SK-N-SH treated with all-trans-retinoic acid at 6 μM for 48 hours (cell line): ENCODE results near the gene TOX4.
A peak's percentile ranks its signal among the peaks of the same experiment; 100 is the strongest.

Source experiments
- ATAC-seq: fragments of 200-7000 bp; cut with Tn5 transposase; 3 replicates; pipeline ENCODE4 v1.9.1; 2020; ENCODE audit warnings: mild to moderate bottlenecking, moderate library complexity
- ARNTL ChIP-seq: fragments of 450-650 bp; formaldehyde crosslinking; IDR thresholded peaks from 2 replicates; pipeline ENCODE4 v1.5.0; 2020; ENCODE audit warnings: low read depth, mild to moderate bottlenecking, moderate library complexity, borderline replicate concordance
- BACH2 ChIP-seq: fragments of 250-450 bp; sonication (Bioruptor Pico); IDR thresholded peaks from 2 replicates; pipeline ENCODE4 v1.9.0; 2021; ENCODE audit warnings: mild to moderate bottlenecking, borderline replicate concordance
- CSDC2 ChIP-seq: fragments of 250-450 bp; sonication (Bioruptor Pico); IDR thresholded peaks from 2 replicates; pipeline ENCODE4 v1.5.0; 2020; ENCODE audit warnings: mild to moderate bottlenecking, moderate library complexity
- CSRNP3 ChIP-seq: fragments of 250-450 bp; sonication (Bioruptor Pico); IDR thresholded peaks from 2 replicates; pipeline ENCODE4 v1.5.1; 2021; ENCODE audit warnings: mild to moderate bottlenecking, moderate library complexity
- ESRRG ChIP-seq: fragments of 250-450 bp; sonication (Bioruptor Pico); IDR thresholded peaks from 2 replicates; pipeline ENCODE4 v1.6.1; 2021; ENCODE audit warnings: mild to moderate bottlenecking
- GLIS3 ChIP-seq: fragments of 250-450 bp; sonication (Bioruptor Pico); IDR thresholded peaks from 2 replicates; pipeline ENCODE4 v1.5.0; 2020; ENCODE audit warnings: mild to moderate bottlenecking, moderate library complexity
- ISL1 ChIP-seq: fragments of 250-450 bp; sonication (Bioruptor Pico); IDR thresholded peaks from 2 replicates; pipeline ENCODE4 v2.1.2; 2022; ENCODE audit warnings: mild to moderate bottlenecking, moderate library complexity
- OSR1 ChIP-seq: fragments of 250-450 bp; sonication (Bioruptor Pico); IDR thresholded peaks from 2 replicates; pipeline ENCODE4 v1.8.0; 2022; ENCODE audit warnings: moderate library complexity, mild to moderate bottlenecking, inconsistent platforms
- PPARA ChIP-seq: fragments of 250-450 bp; sonication (Bioruptor Pico); IDR thresholded peaks from 2 replicates; pipeline ENCODE4 v1.5.0; 2020; ENCODE audit warnings: mild to moderate bottlenecking, borderline replicate concordance
- SNAI2 ChIP-seq: fragments of 250-450 bp; sonication (Bioruptor Pico); IDR thresholded peaks from 2 replicates; pipeline ENCODE4 v1.5.0; 2020; ENCODE audit warnings: mild to moderate bottlenecking, moderate library complexity
- TCF4 ChIP-seq: fragments of 250-450 bp; sonication (Bioruptor Pico); IDR thresholded peaks from 2 replicates; pipeline ENCODE4 v1.8.0; 2021; ENCODE audit warnings: mild to moderate bottlenecking, moderate library complexity, borderline replicate concordance
- TOX ChIP-seq: fragments of 250-450 bp; sonication (Bioruptor Pico); IDR thresholded peaks from 2 replicates; pipeline ENCODE4 v1.8.0; 2021; ENCODE audit warnings: mild to moderate bottlenecking, moderate library complexity, borderline replicate concordance
- TSHZ2 ChIP-seq: fragments of 250-450 bp; sonication (Bioruptor Pico); IDR thresholded peaks from 2 replicates; pipeline ENCODE4 v1.5.0; 2020; ENCODE audit warnings: mild to moderate bottlenecking, moderate library complexity
- ZC3H10 ChIP-seq: fragments of 250-450 bp; sonication (Bioruptor Pico); IDR thresholded peaks from 2 replicates; pipeline ENCODE4 v1.5.1; 2021; ENCODE audit warnings: mild to moderate bottlenecking, moderate library complexity
- ZFP3 ChIP-seq: fragments of 250-450 bp; sonication (Bioruptor Pico); IDR thresholded peaks from 2 replicates; pipeline ENCODE4 v1.5.0; 2020; ENCODE audit warnings: mild to moderate bottlenecking, moderate library complexity
- ZNF565 ChIP-seq: fragments of 450-650 bp; formaldehyde crosslinking; conservative IDR thresholded peaks from 2 replicates; pipeline ENCODE4 v1.5.0; 2020; ENCODE audit warnings: low read depth, mild to moderate bottlenecking, moderate library complexity
- ZNF70 ChIP-seq: fragments of 450-650 bp; formaldehyde crosslinking; IDR thresholded peaks from 2 replicates; pipeline ENCODE4 v1.5.0; 2020; ENCODE audit warnings: mild to moderate bottlenecking, moderate library complexity
- ZNF8 ChIP-seq: fragments of 450-650 bp; formaldehyde crosslinking; IDR thresholded peaks from 2 replicates; pipeline ENCODE4 v1.5.0; 2020; ENCODE audit warnings: mild to moderate bottlenecking, moderate library complexity
- TF ChIP-seq, protein P1 (sequence below): fragments of 250-450 bp; sonication (Bioruptor Pico); IDR thresholded peaks from 2 replicates; pipeline ENCODE4 v1.8.0; 2020; ENCODE audit warnings: mild to moderate bottlenecking, moderate library complexity, borderline replicate concordance
- TF ChIP-seq, protein P2 (sequence below): fragments of 250-450 bp; sonication (Bioruptor Pico); IDR thresholded peaks from 2 replicates; pipeline ENCODE4 v1.8.0; 2021; ENCODE audit warnings: low read depth, mild to moderate bottlenecking, moderate library complexity, borderline replicate concordance

Gene TOX4

DNA sequence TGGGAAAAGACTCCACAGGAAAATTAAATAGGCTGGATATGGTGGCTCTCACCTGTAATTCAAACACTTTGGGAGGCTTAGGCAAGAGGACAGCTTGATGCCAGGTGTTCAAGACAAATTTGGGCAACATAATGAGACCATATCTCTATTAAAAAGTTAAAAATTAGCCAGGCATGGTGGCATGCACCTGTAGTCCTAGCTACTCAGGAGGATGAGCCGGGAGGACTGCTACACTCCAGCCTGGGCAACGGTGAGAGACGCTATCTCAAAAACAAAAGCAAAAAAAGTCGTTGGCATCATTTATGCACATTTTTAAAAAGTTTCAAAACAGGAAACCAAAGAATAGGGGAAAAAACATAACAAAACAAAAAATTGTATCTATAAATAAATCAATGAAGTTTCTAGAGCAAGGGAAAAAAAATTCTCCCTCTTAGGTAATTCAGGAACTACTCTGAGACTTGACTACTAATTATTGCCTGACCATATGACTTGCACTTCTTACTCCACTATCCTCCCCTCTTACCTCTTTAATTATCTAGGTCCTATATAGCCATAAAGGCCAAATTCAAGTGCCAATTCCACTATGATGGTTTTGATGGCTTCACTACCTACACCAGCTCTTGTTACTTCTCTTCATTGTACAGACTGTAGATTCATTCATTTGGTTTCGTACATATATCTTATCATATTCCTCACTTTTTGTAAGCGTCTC lies 32.6 kb downstream of the TOX4 start (continued):
- TF ChIP-seq OSR1 (CRISPR knock-in tag), result no peak
- no peak for TF ChIP-seq ARNTL (CRISPR knock-in tag)
- no peak for TF ChIP-seq ESRRG (CRISPR knock-in tag)
- TF ChIP-seq TCF4 (CRISPR knock-in tag), result no peak
- TF ChIP-seq TOX (CRISPR knock-in tag), result no peak
- no peak for TF ChIP-seq ZFP3 (CRISPR knock-in tag)

- TF ChIP-seq ZNF8 (CRISPR knock-in tag) (no peak), TCF4 (CRISPR knock-in tag) (no peak), CSRNP3 (CRISPR knock-in tag) (no peak), ZNF565 (CRISPR knock-in tag) (0 out of 2 replicates have a peak, but pooled peaks have one; percentile 46), ISL1 (CRISPR knock-in tag) (peak; percentile 49), TOX (CRISPR knock-in tag) (0 out of 2 replicates have a peak, but pooled peaks have one; percentile 18), ZC3H10 (no peak), BACH2 (CRISPR knock-in tag) (no peak), TSHZ2 (CRISPR knock-in tag) (peak; percentile 97), OSR1 (CRISPR knock-in tag) (no peak), SNAI2 (peak; percentile 84; the same call in 1 of the 2 replicates), ZFP3 (CRISPR knock-in tag) (0 out of 2 replicates have a peak, but pooled peaks have one; percentile 48), PPARA (CRISPR knock-in tag) (no peak), ZNF70 (CRISPR knock-in tag) (peak; percentile 46), ARNTL (CRISPR knock-in tag) (no peak), CSDC2 (0 out of 2 replicates have a peak, but pooled peaks have one; percentile 82), ESRRG (CRISPR knock-in tag) (no peak)
- TF ChIP-seq, protein P1, sequence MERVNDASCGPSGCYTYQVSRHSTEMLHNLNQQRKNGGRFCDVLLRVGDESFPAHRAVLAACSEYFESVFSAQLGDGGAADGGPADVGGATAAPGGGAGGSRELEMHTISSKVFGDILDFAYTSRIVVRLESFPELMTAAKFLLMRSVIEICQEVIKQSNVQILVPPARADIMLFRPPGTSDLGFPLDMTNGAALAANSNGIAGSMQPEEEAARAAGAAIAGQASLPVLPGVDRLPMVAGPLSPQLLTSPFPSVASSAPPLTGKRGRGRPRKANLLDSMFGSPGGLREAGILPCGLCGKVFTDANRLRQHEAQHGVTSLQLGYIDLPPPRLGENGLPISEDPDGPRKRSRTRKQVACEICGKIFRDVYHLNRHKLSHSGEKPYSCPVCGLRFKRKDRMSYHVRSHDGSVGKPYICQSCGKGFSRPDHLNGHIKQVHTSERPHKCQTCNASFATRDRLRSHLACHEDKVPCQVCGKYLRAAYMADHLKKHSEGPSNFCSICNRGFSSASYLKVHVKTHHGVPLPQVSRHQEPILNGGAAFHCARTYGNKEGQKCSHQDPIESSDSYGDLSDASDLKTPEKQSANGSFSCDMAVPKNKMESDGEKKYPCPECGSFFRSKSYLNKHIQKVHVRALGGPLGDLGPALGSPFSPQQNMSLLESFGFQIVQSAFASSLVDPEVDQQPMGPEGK (CRISPR knock-in tag), result no peak
- TF ChIP-seq, protein P2, sequence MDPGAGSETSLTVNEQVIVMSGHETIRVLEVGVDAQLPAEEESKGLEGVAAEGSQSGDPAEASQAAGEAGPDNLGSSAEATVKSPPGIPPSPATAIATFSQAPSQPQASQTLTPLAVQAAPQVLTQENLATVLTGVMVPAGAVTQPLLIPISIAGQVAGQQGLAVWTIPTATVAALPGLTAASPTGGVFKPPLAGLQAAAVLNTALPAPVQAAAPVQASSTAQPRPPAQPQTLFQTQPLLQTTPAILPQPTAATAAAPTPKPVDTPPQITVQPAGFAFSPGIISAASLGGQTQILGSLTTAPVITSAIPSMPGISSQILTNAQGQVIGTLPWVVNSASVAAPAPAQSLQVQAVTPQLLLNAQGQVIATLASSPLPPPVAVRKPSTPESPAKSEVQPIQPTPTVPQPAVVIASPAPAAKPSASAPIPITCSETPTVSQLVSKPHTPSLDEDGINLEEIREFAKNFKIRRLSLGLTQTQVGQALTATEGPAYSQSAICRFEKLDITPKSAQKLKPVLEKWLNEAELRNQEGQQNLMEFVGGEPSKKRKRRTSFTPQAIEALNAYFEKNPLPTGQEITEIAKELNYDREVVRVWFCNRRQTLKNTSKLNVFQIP (CRISPR knock-in tag), result no peak
- peak; percentile 99 for ATAC-seq
These were observed 34.0 kb downstream of the TOX4 start, which contains the start of gene METTL3 for GRCh38 chr14:21510735-21511657. TSS of gene METTL3 (minus strand) at chr14:21511340. CDS start at chr14:21511223, 117 bp downstream.

GRCh38 chr14:21514341-21514740 lies 37.3 kb downstream of the TOX4 start:
- ATAC-seq, result no peak

More at GRCh38 chr14:21514341-21514740, 37.3 kb downstream of the TOX4 start:
- TF ChIP-seq GLIS3 (CRISPR knock-in tag), result no peak
- TF ChIP-seq OSR1 (CRISPR knock-in tag), result no peak
- no peak for TF ChIP-seq TCF4 (CRISPR knock-in tag)
- TF ChIP-seq ZNF70 (CRISPR knock-in tag), result no peak
- no peak for TF ChIP-seq CSDC2
